Measurements from ENCODE around the gene ATRAID.

DNA sequence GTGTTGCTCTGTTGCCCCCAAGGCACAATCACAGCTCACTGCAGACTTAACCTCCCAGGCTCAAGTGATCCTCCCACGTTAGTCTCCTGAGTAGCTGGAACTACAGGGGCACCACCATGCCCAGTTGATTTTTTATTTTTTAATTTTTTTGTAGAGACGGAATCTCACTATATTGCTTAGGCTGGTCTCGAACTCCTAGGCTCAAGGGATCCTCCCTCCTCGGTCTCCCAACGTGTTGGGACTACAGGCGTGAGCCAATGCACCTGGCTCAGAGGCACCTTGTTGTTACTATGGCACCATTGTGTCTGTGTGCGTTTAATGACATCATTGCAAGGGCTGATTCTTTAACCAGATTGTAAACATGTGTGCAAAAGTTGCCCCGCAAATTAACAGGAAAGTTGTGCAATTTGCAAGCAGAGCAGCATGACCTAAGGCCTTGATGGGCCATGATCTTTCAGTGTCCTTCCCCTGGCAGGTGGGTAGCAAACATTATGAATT is 40.4 kb upstream of the ATRAID start:
- TF ChIP-seq EZH2phosphoT487 (IDR thresholded peaks at IDR 0.05; ENCODE audit: low read length) (no peak), CTCF (IDR thresholded peaks at IDR 0.05; ENCODE audit: low read length) (no peak), EZH2 (optimal IDR thresholded peaks at IDR 0.05; ENCODE audit: low read depth, low read length) (no peak)
